ENCODE measurements around the gene B3GNT8.

- TF ChIP-seq, protein P1, sequence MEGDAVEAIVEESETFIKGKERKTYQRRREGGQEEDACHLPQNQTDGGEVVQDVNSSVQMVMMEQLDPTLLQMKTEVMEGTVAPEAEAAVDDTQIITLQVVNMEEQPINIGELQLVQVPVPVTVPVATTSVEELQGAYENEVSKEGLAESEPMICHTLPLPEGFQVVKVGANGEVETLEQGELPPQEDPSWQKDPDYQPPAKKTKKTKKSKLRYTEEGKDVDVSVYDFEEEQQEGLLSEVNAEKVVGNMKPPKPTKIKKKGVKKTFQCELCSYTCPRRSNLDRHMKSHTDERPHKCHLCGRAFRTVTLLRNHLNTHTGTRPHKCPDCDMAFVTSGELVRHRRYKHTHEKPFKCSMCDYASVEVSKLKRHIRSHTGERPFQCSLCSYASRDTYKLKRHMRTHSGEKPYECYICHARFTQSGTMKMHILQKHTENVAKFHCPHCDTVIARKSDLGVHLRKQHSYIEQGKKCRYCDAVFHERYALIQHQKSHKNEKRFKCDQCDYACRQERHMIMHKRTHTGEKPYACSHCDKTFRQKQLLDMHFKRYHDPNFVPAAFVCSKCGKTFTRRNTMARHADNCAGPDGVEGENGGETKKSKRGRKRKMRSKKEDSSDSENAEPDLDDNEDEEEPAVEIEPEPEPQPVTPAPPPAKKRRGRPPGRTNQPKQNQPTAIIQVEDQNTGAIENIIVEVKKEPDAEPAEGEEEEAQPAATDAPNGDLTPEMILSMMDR (conservative IDR thresholded peaks at IDR 0.05), result no peak
- no peak for TF ChIP-seq ZFX (IDR thresholded peaks at IDR 0.05)
Measured at GRCh38 chr19:41445575-41445974, 18.4 kb upstream of the B3GNT8 start.
